Esophagus muscularis mucosa (tissue), 4 donors: ENCODE results near the gene LCA5L. TPM values are rescaled to one million over a fixed set of nuclear protein-coding genes. Genes with fewer than 3 reads are reported as not detected.

Experiments used
- DNase-seq: peaks from one replicate; pipeline ENCODE4 v3.0.0-alpha.2; 2017; ENCODE audit errors: extremely low spot score
- H3K27ac ChIP-seq, 4 donors: fragments of 200-600 bp; sonication (generic); replicated peaks in 1 of 4; 1 replicate in 3 of 4; 2 replicates in 1 of 4; pipeline ENCODE4 v1.5.1; 2016 to 2019; ENCODE audit warnings: mild to moderate bottlenecking in 1 of 4
- H3K27me3 ChIP-seq, 4 donors: fragments of 200-600 bp; sonication (generic); one replicate each; pipeline versions ENCODE4 v1.5.1 to v1.6.0; 2016 to 2019
- H3K36me3 ChIP-seq, 4 donors: fragments of 200-600 bp; sonication (generic); one replicate each; pipeline ENCODE4 v1.5.1; 2016 to 2019
- H3K4me1 ChIP-seq, 4 donors: fragments of 200-600 bp; sonication (generic); one replicate each; pipeline ENCODE4 v1.5.1; 2016 to 2019
- H3K4me3 ChIP-seq, 4 donors: fragments of 200-600 bp; sonication (generic); 1 replicate in 2 of 4; 2 replicates in 2 of 4; pipeline ENCODE4 v1.5.1; 2016 to 2019; ENCODE audit warnings: mild to moderate bottlenecking in 4 of 4, moderate library complexity in 1 of 4
- H3K9me3 ChIP-seq, 4 donors: fragments of 200-600 bp; sonication (generic); 1 replicate in 3 of 4; 2 replicates in 1 of 4; pipeline ENCODE4 v1.5.1; 2016 to 2019
- CTCF ChIP-seq, 3 experiments: fragments of 200-600 bp in 2 of 3; fragments of 450-650 bp in 1 of 3; sonication (generic) in 2 of 3; IDR thresholded peaks; one replicate each; pipeline ENCODE4 v1.5.1; 2017 to 2019; ENCODE audit warnings: antibody characterized with exemption in 3 of 3, mild to moderate bottlenecking in 2 of 3, moderate library complexity in 1 of 3
- EP300 ChIP-seq: sonication (generic); formaldehyde crosslinking; IDR thresholded peaks from one replicate; pipeline ENCODE4 v1.6.1; 2017; ENCODE audit warnings: antibody characterized with exemption
- POLR2A ChIP-seq: fragments of 450-650 bp; IDR thresholded peaks from one replicate; pipeline ENCODE4 v1.6.1; 2017; ENCODE audit warnings: antibody characterized with exemption, moderate library complexity, mild to moderate bottlenecking, low read depth
- POLR2AphosphoS5 ChIP-seq, 2 donors: sonication (generic); formaldehyde crosslinking; IDR thresholded peaks; one replicate each; pipeline ENCODE4 v1.6.1; 2017; ENCODE audit warnings: antibody characterized with exemption in 2 of 2
- WGBS: methylation state at CpG from one replicate; pipeline ENCODE4 v1.1.5; 2018; 5-methylcytosine and 5-hydroxymethylcytosine counted together
- intact Hi-C: fragments of 100-400 bp; cut with DNase I; formaldehyde crosslinking; loops from one replicate; pipeline ENCODE4 v1.15.1; 2023
- total RNA-seq, 4 donors: library from RNA; depleted of rRNA; stranded (reverse); fragments of >200 nt; gene quantifications; one replicate each; pipeline versions ENCODE4 v1.1.0 to v1.2.1, GENCODE V29; 2016

LCA5L gene
- total RNA-seq, 4 donors from 2014 or later = 0.83 to 2.8 (median 2.2) TPM

DNA sequence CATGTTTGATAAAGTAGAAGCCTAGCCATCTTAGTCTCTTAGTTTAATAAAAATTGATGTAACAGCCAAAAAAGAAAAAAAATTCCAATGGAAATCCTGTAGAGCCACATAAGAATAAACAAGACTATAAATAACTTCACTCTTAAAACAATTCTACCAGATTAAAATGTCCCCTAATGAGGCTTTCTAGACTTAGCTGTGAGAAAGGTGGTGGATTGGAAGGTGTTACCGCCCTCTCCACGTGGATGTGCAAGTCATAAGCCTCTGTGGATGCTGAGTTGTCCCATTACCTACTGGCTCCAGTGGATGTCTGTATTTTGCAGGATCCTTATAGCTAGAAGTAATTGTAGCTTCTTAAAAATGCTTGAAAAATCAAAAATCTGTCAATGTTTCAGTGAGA, 14.6 kb downstream of the LCA5L start:
- Histone ChIP-seq H3K4me3 (no peak overlapping the region), H3K9me3 (no peaks in the 10 kb centered on the region), H3K27ac (no peak overlapping the region), H3K36me3 (no peaks in the 10 kb centered on the region), H3K27me3 (no peaks in the 10 kb centered on the region), H3K4me1 (peaks cover 0 to 11% (median 4%) of the 10 kb centered on the region in 4 donors)
- no peak for TF ChIP-seq POLR2A
- no peak for TF ChIP-seq CTCF (IDR thresholded peaks at IDR 0.05)
- TF ChIP-seq EP300 = no peak
- TF ChIP-seq POLR2AphosphoS5 (IDR thresholded peaks at IDR 0.05) = no peak
- intact Hi-C loops = no loop called here
- 75% methylated on average over 2 of the region's 2 CpGs for WGBS
- DNase-seq = no peak

DNA sequence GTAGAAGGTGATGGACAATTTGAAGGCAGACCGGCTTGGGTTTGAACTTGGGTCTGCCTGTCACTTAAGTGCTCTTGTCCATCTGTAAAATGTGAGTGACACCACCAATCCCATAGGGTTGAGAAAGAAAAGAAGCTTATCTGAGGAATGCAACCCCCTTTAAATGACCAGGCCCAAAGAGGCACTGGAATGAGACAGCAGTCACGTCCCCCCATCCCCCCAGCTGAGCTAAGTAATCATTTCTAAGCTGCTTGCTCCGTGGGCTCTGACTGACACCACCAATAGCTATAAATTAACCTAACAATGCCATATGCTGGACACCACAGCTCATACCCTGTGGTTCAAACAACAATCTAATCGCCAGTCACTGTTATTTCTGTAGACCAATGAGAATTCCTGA, 15.1 kb downstream of the LCA5L start:
- DNase-seq = no peak
- H3K27me3 ChIP-seq = no peaks in the 10 kb centered on the region
- H3K4me3 ChIP-seq = no peak overlapping the region
- no peak overlapping the region for H3K27ac ChIP-seq
- intact Hi-C loops = no loop called here
- H3K36me3 ChIP-seq = no peaks in the 10 kb centered on the region
- no peaks in the 10 kb centered on the region for H3K9me3 ChIP-seq
- peaks cover 0 to 11% (median 4%) of the 10 kb centered on the region in 4 donors for H3K4me1 ChIP-seq
- WGBS = 64% methylated on average over 4 of the region's 4 CpGs
- no peak for TF ChIP-seq POLR2A
- TF ChIP-seq CTCF (IDR thresholded peaks at IDR 0.05) = no peak
- TF ChIP-seq POLR2AphosphoS5 (IDR thresholded peaks at IDR 0.05) = no peak
- no peak for TF ChIP-seq EP300

DNA sequence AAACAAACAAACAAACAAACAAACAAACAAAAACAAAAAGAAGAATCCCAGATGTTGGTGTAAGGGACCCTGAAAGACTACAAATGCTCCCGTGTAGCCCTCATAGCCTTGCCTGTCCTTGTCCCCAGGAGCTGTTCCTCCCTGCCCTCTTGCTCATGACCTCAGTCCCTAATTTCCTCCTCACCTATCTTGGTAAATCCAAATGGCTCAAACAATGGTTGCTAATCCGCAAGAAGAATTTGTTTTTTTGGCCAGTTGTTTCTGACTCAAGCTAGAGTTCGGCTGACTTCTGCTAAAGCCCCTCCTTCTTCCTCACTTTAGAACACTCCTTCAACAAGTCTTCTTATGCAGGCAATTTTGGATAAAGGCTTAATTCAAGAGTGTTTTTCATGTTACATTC, 15.6 kb downstream of the LCA5L start:
- H3K4me1 ChIP-seq = peaks cover 0 to 11% (median 4%) of the 10 kb centered on the region in 4 donors
- H3K4me3 ChIP-seq = no peak overlapping the region
- no peaks in the 10 kb centered on the region for H3K36me3 ChIP-seq

GRCh38 chr21:39429445-39429844, 16.1 kb downstream of the LCA5L start:
- H3K36me3 ChIP-seq = no peaks in the 10 kb centered on the region
- H3K4me1 ChIP-seq = peaks cover 0 to 11% (median 4%) of the 10 kb centered on the region in 4 donors
- no peak for DNase-seq
- no peak overlapping the region for H3K27ac ChIP-seq
- no peak overlapping the region for H3K4me3 ChIP-seq
- 97% methylated on average over 2 of the region's 2 CpGs for WGBS
- H3K27me3 ChIP-seq = no peaks in the 10 kb centered on the region
- H3K9me3 ChIP-seq = no peaks in the 10 kb centered on the region
- intact Hi-C loops = no loop called here
- no peak for TF ChIP-seq CTCF (IDR thresholded peaks at IDR 0.05)
- TF ChIP-seq POLR2AphosphoS5 (IDR thresholded peaks at IDR 0.05) = no peak
- no peak for TF ChIP-seq POLR2A
- no peak for TF ChIP-seq EP300

More for the DNA sequence above, 15.6 kb downstream of the LCA5L start:
- Histone ChIP-seq H3K27me3 (no peaks in the 10 kb centered on the region), H3K9me3 (no peaks in the 10 kb centered on the region), H3K27ac (no peak overlapping the region)
- no peak for TF ChIP-seq EP300
- TF ChIP-seq CTCF (IDR thresholded peaks at IDR 0.05) = no peak
- no peak for TF ChIP-seq POLR2AphosphoS5 (IDR thresholded peaks at IDR 0.05)
- no peak for TF ChIP-seq POLR2A
- WGBS = 88% methylated on average over 3 of the region's 3 CpGs
- no peak for DNase-seq
- intact Hi-C loops = no loop called here
